GM19043 (cell line): ENCODE measurements around the gene LARP4.
"Not testable (repeated sequence)": the region's sequence is repeated elsewhere in the genome, so short reads cannot be mapped to it uniquely, and the experiment has no call there.

Experiments
- ATAC-seq: cut with Tn5 transposase; IDR thresholded peaks from one replicate; pipeline ENCODE4 v1.9.1; 2021; ENCODE audit warnings: low read depth; ENCODE audit not compliant: unreplicated experiment

LARP4 gene

DNA sequence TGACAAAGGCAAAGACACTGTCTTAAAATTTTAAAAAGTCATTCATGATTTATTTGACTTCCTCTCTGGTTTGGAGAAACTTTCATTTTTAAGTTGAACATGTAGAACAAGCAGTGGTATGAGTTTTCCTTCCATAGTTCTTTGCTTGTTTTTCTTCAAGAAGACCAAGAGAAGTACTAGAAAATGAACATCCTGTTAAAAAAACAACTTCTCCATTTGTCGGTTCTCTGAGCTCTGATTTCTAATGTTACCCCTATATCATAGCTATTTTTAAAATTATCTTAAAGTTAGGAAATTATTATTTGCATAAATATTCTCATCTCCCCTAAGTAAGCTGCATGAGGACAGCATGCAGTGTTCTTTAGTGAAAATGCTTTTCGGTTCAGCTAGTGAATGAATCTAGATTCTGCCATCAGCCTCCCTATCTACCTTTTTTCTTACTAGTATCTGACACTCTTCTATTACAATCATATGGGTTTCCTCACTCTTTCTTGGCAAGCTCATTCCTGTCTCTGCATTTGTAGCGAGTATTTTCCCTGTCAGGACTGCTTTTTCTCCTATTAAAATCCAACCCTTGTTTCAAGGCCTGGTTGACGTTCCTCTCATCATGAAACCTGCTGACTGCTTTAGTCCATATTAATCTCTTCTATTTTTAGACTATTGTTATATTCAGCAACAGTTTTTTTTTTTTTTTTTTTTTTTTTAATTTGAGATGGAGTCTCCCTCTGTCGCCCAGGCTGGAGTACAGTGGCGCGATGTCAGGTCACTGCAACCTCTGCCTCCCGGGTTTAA lies 119.9 kb downstream of the LARP4 start:
- ATAC-seq, result no peak

DNA sequence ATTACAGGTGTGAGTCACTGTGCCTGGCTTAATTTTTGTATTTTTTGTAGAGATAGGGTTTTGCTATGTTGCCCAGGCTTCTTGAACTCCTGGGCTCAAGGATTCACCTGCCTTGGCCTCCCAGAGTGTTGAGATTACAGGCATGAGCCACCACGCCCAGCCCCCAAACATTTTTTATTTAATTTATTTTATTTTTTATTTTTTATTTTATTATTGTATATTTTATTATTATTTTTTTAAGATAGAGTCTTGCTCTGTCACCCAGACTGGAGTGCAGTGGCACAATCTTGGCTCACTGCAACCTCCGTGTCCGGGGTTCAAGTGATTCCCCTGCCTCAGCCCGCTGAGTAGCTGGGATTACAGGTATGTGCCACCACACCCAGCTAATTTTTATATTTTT lies 121.1 kb downstream of the LARP4 start:
- not testable (repeated sequence) for ATAC-seq

DNA sequence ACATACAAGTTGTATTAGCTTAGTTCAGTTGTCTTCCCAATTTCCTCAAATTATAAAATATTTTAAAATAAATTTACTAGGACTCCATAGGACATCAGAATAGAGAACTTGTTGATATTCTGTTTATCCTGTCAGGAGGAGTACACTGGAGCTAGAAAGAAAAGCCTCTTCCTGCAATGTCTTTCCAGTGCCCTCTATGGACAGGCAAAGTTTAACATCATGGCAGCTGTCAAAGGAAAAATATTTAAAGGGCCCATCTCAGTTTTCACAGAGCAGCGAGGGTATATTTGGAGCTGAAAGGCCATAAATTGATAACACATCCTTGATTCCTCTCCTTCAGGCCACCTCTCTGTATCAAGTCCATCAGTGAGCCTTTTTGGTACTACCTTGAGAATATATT lies 123.1 kb downstream of the LARP4 start:
- no peak for ATAC-seq

DNA sequence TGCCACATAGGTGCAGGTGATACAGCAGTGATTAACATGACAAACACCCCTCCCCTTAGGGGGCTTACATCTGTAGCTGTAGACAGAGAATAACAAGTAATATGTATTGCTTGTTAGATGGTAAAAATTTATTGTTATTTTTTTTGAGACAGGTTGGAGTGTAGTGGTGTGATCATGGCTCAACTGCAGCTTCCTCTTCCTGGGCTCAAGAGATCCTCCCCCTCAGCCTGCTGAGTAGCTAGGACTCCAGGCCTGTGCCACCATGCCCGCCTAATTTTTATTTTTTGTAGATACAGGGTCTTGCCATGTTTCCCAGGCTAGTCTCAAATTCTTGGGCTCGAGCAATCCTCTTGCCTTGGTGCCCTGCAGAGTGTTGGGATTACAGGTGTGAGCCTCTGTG lies 123.9 kb downstream of the LARP4 start:
- ATAC-seq, result no peak

DNA sequence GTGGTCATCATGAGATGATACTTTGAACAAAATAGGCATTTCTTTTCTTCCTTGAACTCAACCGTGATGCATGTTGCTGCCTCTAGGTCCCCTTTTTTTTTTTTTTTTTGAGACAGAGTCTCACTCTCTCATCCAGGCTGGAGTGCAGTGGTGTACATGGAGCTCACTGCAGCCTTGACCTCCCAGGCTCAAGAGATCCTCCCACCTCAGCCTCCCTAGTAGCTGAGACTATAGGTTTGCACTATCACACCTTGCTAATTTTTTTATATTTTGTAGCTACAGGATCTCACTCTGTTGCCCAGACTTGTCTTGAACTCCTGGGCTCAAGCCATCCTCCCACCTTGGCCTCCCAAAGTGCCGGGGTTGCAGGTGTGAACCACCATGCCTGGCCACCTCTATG lies 124.7 kb downstream of the LARP4 start:
- no peak for ATAC-seq

DNA sequence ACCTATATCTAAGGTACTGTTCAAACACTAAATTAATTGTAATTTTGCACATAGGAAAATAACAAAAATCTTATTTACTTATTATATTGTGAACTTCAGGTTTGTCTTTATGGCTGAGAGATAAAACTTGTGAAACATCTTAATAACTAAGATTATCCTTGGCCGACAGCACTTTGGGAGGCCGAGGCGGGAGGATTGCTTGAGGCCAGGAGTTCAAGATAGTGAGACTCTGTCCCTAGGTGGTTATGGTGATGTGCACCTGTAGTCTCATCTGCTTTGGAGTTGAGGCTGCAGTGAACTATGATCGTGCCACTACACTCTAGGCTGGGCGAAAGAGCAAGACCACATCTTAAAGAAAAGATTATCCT lies 126.7 kb downstream of the LARP4 start:
- no peak for ATAC-seq

DNA sequence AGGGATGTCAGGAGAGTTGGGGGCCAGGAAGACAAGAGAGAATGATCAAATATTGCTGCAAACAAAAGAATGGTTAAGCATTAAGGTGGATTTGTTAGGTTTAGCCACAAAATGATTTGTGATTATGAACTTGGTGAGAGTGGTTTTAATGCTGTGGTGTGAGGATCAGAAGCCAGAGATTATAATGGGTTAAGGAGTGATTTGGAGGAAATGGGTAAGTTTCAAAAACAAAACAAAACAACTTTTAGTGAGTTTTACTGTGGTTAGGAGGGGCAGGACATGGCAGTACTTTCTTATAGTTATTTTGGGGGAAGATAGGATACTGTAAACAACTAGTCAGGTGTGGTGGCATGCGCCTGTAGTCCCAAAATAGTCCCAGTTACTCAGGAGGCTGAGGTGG lies 128.1 kb downstream of the LARP4 start:
- no peak for ATAC-seq

DNA sequence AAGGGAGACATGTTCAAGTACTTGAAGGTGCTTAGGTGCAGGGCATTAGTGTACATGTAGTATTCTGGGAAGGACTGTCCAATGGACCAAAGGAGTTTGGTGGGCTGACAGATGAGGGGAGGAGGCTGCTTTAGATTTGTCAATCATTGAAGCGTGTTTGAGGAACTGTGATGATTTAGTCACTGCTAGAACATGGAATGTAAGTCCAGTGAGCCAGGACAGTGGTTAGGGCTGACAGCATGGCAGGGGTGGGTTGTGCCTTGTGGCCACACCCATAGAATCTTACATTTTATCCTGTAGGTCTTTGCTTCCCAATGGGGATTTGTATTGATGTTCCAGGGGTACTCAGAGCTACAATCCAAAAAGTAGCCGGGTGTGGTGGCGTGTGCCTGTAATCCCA lies 128.7 kb downstream of the LARP4 start:
- ATAC-seq, result no peak
